GM21423 (cell line): Measurements from ENCODE around the gene DNALI1.

Source experiments
- ATAC-seq: cut with Tn5 transposase; IDR thresholded peaks from one replicate; pipeline ENCODE4 v1.9.1; 2021; ENCODE audit warnings: mild to moderate bottlenecking, moderate library complexity; ENCODE audit not compliant: unreplicated experiment

The DNALI1 gene

GRCh38 chr1:37601441-37601840 is 44.7 kb downstream of the DNALI1 start:
- ATAC-seq = no peak

- ATAC-seq = no peak
Measured at GRCh38 chr1:37602750-37603694, 46.3 kb downstream of the DNALI1 start.

DNA sequence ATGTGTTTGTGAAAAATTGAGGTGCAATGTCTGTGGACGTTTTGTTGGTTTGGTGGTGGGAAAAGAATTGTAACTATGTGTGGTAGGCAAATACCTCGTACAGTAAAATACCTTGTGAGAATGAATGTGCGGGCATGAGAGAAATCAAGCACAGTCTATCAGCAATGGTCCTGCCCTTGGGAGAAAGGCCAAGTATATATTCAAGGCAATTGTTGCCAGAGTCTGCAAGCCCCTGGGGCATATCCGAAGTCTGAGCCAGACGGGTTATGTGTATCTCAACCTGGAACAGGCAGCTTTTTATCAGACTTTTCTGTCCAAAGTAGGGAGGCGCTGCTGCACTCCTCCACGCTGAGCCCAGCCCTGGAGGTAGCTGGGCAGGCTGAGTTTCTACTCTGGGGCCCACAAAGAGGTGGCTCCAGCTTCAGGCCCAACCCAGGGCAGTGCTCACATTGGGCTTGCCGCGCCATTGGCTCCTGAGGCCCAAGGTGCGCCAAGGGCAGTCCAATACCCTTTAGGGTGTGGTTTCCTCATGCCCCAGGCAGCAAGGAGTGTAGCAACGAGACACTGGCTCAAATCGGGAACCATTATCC is 48.4 kb downstream of the DNALI1 start:
- ATAC-seq = no peak

- no peak for ATAC-seq
Measured at GRCh38 chr1:37605806-37606474, 49.2 kb downstream of the DNALI1 start.

DNA sequence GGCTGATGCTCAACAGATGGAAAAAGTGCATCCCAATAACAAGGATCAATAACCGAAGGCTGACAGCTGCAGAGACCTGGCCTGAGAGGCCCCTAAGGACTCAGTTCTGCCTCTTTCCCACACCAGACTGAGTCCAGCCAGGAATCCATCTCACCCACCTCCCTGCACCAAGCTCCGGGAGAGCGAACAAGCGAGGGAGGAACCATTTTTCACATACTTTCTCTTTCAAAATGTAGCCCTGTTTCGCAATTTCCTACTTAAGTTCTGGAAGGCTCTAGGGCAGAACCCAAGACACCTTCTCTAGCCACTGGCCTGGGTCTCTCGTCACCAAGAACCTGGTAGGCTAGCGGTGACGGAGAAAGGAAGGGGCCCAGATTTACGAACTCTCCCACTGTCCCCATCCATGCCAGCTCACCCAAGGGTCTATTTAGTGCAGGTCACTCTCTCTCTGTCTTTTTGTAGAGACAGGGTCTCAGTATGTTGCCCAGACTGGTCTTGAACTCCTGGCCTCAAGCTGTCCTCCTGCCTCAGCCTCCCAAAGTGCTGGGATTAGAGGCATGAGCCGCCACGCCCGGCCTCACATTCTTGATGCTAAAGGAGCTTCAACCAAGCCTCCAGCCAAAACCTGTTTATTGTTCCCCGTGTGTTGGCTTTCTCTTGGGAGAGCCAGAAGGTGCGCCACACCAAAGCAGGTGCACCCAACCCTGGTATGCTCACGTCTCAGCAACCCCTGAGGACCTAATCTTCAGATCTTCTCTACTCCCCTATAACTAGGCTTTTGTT is 49.9 kb downstream of the DNALI1 start:
- no peak for ATAC-seq

GRCh38 chr1:37609002-37609401 is 52.3 kb downstream of the DNALI1 start:
- ATAC-seq = no peak

GRCh38 chr1:37609994-37610393 is 53.3 kb downstream of the DNALI1 start:
- ATAC-seq = no peak

DNA sequence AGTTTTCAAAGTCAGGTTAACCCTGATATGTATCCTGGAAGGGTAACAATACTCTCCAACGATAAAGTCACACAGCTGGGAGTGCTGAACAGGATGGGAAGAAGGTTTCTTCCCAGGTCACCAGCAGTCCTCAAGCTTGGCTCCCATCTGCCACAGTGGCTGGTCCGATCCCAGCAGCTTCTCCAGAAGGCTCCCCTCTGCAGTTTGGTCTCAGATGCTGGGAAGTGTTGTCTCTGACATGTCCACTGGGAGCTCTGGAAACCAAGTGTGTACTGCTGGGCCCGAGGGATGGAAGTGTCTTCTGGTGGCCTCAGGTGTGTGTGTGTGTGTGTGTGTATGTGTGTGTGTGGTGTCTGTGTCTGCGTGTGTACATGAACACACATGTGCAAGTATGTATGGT is 55.4 kb downstream of the DNALI1 start:
- ATAC-seq = no peak

DNA sequence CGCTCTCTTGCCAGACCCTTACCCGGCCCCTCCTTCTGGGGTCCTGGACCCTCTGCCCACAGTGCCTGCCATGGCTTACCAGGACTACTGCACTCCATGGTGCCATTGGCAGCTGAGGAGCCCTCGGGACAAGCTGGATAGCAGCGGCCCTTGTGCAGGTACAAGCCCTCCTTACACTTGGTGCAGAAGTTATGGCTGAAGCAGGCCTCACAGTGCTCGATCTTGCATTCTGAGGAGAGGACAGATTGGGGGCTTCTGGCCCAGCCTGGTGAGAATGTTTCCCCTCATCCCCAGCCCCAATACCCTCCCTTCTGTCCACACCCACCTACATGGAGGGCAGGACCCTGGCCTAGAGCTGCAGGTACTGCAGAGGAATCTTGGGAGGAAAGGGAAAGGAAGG is 57.4 kb downstream of the DNALI1 start:
- no peak for ATAC-seq

GRCh38 chr1:37616330-37616729 is 59.6 kb downstream of the DNALI1 start:
- no peak for ATAC-seq
